SU-DHL-6 (cell line): Measurements from ENCODE around the gene PHF13.

Source experiments
- EZH2phosphoT487 ChIP-seq: fragments of 200-600 bp; sonication (generic), shearing (Covaris generic); conservative IDR thresholded peaks from 2 replicates; pipeline ENCODE4 v1.6.1; 2018; ENCODE audit warnings: mild to moderate bottlenecking, antibody characterized with exemption, low read length, moderate library complexity, mixed read lengths
- TF ChIP-seq, protein P1 (sequence below): fragments of 200-600 bp; sonication (generic); IDR thresholded peaks from one replicate; pipeline ENCODE4 v1.5.1; 2017; ENCODE audit warnings: antibody characterized with exemption, mild to moderate bottlenecking, low read length, moderate library complexity; ENCODE audit not compliant: insufficient read depth, poor library complexity, severe bottlenecking

- TF ChIP-seq, protein P1, sequence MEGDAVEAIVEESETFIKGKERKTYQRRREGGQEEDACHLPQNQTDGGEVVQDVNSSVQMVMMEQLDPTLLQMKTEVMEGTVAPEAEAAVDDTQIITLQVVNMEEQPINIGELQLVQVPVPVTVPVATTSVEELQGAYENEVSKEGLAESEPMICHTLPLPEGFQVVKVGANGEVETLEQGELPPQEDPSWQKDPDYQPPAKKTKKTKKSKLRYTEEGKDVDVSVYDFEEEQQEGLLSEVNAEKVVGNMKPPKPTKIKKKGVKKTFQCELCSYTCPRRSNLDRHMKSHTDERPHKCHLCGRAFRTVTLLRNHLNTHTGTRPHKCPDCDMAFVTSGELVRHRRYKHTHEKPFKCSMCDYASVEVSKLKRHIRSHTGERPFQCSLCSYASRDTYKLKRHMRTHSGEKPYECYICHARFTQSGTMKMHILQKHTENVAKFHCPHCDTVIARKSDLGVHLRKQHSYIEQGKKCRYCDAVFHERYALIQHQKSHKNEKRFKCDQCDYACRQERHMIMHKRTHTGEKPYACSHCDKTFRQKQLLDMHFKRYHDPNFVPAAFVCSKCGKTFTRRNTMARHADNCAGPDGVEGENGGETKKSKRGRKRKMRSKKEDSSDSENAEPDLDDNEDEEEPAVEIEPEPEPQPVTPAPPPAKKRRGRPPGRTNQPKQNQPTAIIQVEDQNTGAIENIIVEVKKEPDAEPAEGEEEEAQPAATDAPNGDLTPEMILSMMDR, result no peak
- TF ChIP-seq EZH2phosphoT487, result no peak
Measured at GRCh38 chr1:6631058-6631457, 17.5 kb downstream of the PHF13 start.
